H9 (cell line): ENCODE results near the gene FAM217B. TPM values are rescaled to one million over a fixed set of nuclear protein-coding genes. Genes with fewer than 3 reads are reported as not detected.

ENCODE experiments used
- DNase-seq: peaks from one replicate; pipeline ENCODE4 v3.0.0-alpha.2; 2017
- H2AFZ ChIP-seq: one replicate; pipeline ENCODE4 v1.6.1; 2013; ENCODE audit warnings: mild to moderate bottlenecking, low read length, control low read depth, moderate library complexity
- H2AK5ac ChIP-seq: 2 replicates; pipeline ENCODE4 v1.6.1; 2013; ENCODE audit warnings: low read length, control low read depth, mixed read lengths; ENCODE audit not compliant: insufficient read length
- H2BK120ac ChIP-seq: one replicate; pipeline ENCODE4 v1.6.1; 2013; ENCODE audit warnings: low read depth, mild to moderate bottlenecking, low read length, control low read depth, inconsistent platforms; ENCODE audit not compliant: poor library complexity, severe bottlenecking
- H2BK12ac ChIP-seq: 2 replicates; pipeline ENCODE4 v1.6.1; 2013; ENCODE audit warnings: low read length, control low read depth, mixed read lengths, low read depth; ENCODE audit not compliant: insufficient read length
- H2BK15ac ChIP-seq: 2 replicates; pipeline ENCODE4 v1.6.1; 2013; ENCODE audit warnings: low read depth, low read length, control low read depth
- H2BK20ac ChIP-seq: one replicate; pipeline ENCODE4 v1.6.1; 2013; ENCODE audit warnings: low read depth, mild to moderate bottlenecking, low read length, control low read depth, inconsistent platforms; ENCODE audit not compliant: poor library complexity, severe bottlenecking
- H2BK5ac ChIP-seq: 2 replicates; pipeline ENCODE4 v1.6.1; 2013; ENCODE audit warnings: low read length, control low read depth, mixed read lengths; ENCODE audit not compliant: insufficient read length
- H3K14ac ChIP-seq: 2 replicates; pipeline ENCODE4 v1.6.1; 2013; ENCODE audit warnings: low read length, control low read depth; ENCODE audit not compliant: insufficient read depth
- H3K18ac ChIP-seq: 2 replicates; pipeline ENCODE4 v1.6.1; 2013; ENCODE audit warnings: low read depth, mild to moderate bottlenecking, mixed read lengths, low read length, control low read depth; ENCODE audit not compliant: insufficient read length
- H3K23ac ChIP-seq: 2 replicates; pipeline ENCODE4 v1.6.1; 2013; ENCODE audit warnings: low read length, control low read depth, mixed read lengths, low read depth; ENCODE audit not compliant: insufficient read length
- H3K23me2 ChIP-seq: 2 replicates; pipeline ENCODE4 v1.6.1; 2013; ENCODE audit warnings: low read depth, mild to moderate bottlenecking, mixed read lengths, low read length, control low read depth; ENCODE audit not compliant: insufficient read length, poor library complexity, severe bottlenecking
- H3K27ac ChIP-seq: 2 replicates; pipeline ENCODE4 v1.5.1; 2013; ENCODE audit warnings: low read length, control low read depth, mixed read lengths, low read depth; ENCODE audit not compliant: insufficient read length
- H3K27me3 ChIP-seq: 2 replicates; pipeline ENCODE4 v1.6.1; 2013; ENCODE audit warnings: low read length, control low read depth, inconsistent platforms; ENCODE audit not compliant: insufficient read depth
- H3K4ac ChIP-seq: 2 replicates; pipeline ENCODE4 v1.6.1; 2013; ENCODE audit warnings: low read depth, mild to moderate bottlenecking, control low read depth, inconsistent platforms, low read length, moderate library complexity
- H3K4me1 ChIP-seq: 2 replicates; pipeline ENCODE4 v1.6.1; 2013; ENCODE audit warnings: low read length, control low read depth, inconsistent platforms; ENCODE audit not compliant: insufficient read depth
- H3K4me2 ChIP-seq: 2 replicates; pipeline ENCODE4 v1.6.1; 2013; ENCODE audit warnings: low read length, control low read depth, mixed read lengths; ENCODE audit not compliant: insufficient read length, insufficient read depth
- H3K56ac ChIP-seq: 2 replicates; pipeline ENCODE4 v1.6.1; 2013; ENCODE audit warnings: low read depth, mild to moderate bottlenecking, mixed read lengths, low read length, control low read depth; ENCODE audit not compliant: insufficient read length
- H3K79me1 ChIP-seq: 2 replicates; pipeline ENCODE4 v1.6.1; 2013; ENCODE audit warnings: low read depth, mild to moderate bottlenecking, moderate library complexity, low read length, control low read depth, inconsistent platforms; ENCODE audit not compliant: insufficient read depth, poor library complexity, severe bottlenecking
- H3K79me2 ChIP-seq: 2 replicates; pipeline ENCODE4 v1.6.1; 2013; ENCODE audit warnings: low read length, control low read depth, inconsistent platforms; ENCODE audit not compliant: insufficient read depth
- H3K9ac ChIP-seq: 2 replicates; pipeline ENCODE4 v1.6.1; 2013; ENCODE audit warnings: low read length, control low read depth, mixed read lengths; ENCODE audit not compliant: insufficient read length; ENCODE audit errors: extremely low read depth
- H3K9me3 ChIP-seq: one replicate; pipeline ENCODE4 v1.6.1; 2013; ENCODE audit warnings: low read depth, low read length, inconsistent platforms; ENCODE audit not compliant: control insufficient read depth
- H3T11ph ChIP-seq: one replicate; pipeline ENCODE4 v1.6.1; 2013; ENCODE audit warnings: mild to moderate bottlenecking, low read length, control low read depth, inconsistent platforms
- H4K20me1 ChIP-seq: one replicate; pipeline ENCODE4 v1.6.1; 2013; ENCODE audit not compliant: control insufficient read depth, insufficient read length, insufficient read depth
- H4K5ac ChIP-seq: 2 replicates; pipeline ENCODE4 v1.6.1; 2013; ENCODE audit warnings: low read depth, mild to moderate bottlenecking, mixed read lengths, low read length, control low read depth; ENCODE audit not compliant: insufficient read length
- H4K8ac ChIP-seq: replicated peaks from 2 replicates; pipeline ENCODE4 v1.6.1; 2013; ENCODE audit warnings: low read length, control low read depth, mixed read lengths, low read depth; ENCODE audit not compliant: insufficient read length
- H4K91ac ChIP-seq: 2 replicates; pipeline ENCODE4 v1.6.1; 2013; ENCODE audit warnings: low read depth, mild to moderate bottlenecking, moderate library complexity, mixed read lengths, low read length, control low read depth; ENCODE audit not compliant: insufficient read length
- H3K27ac Mint-ChIP-seq, 3 experiments: 2 replicates in 2 of 3; 3 replicates in 1 of 3; pipeline ENCODE4 v1.8.0; 2020 to 2021; ENCODE audit warnings: mixed read lengths in 3 of 3, mild to moderate bottlenecking in 1 of 3, moderate library complexity in 1 of 3
- H3K27me3 Mint-ChIP-seq: 2 replicates; pipeline ENCODE4 v1.8.0; 2021; ENCODE audit warnings: low read depth, mild to moderate bottlenecking, moderate library complexity, mixed read lengths
- H3K36me3 Mint-ChIP-seq, 3 experiments: 2 replicates in 2 of 3; 3 replicates in 1 of 3; pipeline ENCODE4 v1.8.0; 2020 to 2021; ENCODE audit warnings: low read depth in 3 of 3, mixed read lengths in 3 of 3; ENCODE audit not compliant: insufficient read depth in 1 of 3
- H3K4me1 Mint-ChIP-seq, 2 experiments: 2 replicates each; pipeline ENCODE4 v1.8.0; 2020; ENCODE audit warnings: mixed read lengths in 2 of 2
- H3K4me3 Mint-ChIP-seq, 2 experiments: 2 replicates in 1 of 2; 3 replicates in 1 of 2; pipeline ENCODE4 v1.8.0; 2020 to 2021; ENCODE audit warnings: mild to moderate bottlenecking in 2 of 2, mixed read lengths in 2 of 2, moderate library complexity in 1 of 2
- H3K9me3 Mint-ChIP-seq, 2 experiments: 2 replicates in 1 of 2; 3 replicates in 1 of 2; pipeline ENCODE4 v1.8.0; 2020; ENCODE audit warnings: mild to moderate bottlenecking in 2 of 2, mixed read lengths in 2 of 2, moderate library complexity in 1 of 2
- CTCF ChIP-seq: fragments of 200-600 bp; sonication (generic); conservative IDR thresholded peaks from 3 replicates; pipeline ENCODE4 v1.8.0; 2021; ENCODE audit warnings: antibody characterized with exemption, mild to moderate bottlenecking
- WGBS: extraction: QIAGEN DNeasy Blood & Tissue Kit; methylation state at CpG from one replicate; pipeline ENCODE4 v1.1.7; 2013; ENCODE audit warnings: missing lambda C conversion rate, low lambda C conversion rate, mixed read lengths; ENCODE audit not compliant: insufficient read length; ENCODE audit errors: extremely low coverage; 5-methylcytosine and 5-hydroxymethylcytosine counted together
- total RNA-seq: library from RNA; stranded (reverse); gene quantifications from 2 replicates; pipeline ENCODE4 v1.2.1, GENCODE V29; 2021

FAM217B gene
- total RNA-seq, 1 experiment from 2014 or later, result 24.5 TPM

GRCh38 chr20:59937150-59937549 lies 3.0 kb upstream of the FAM217B start:
- Histone ChIP-seq H2BK15ac (no peak overlapping the region), H3K79me1 (no peaks in the 10 kb centered on the region), H3K4ac (no peak overlapping the region), H3K27me3 (peaks cover 10% of the 10 kb centered on the region; the same call in 1 of the 2 replicates), H3T11ph (no peak overlapping the region), H3K4me2 (no peak overlapping the region), H4K20me1 (no peaks in the 10 kb centered on the region), H2BK20ac (no peak overlapping the region), H4K8ac (no peak overlapping the region), H3K23me2 (peaks cover 9% of the 10 kb centered on the region), H3K18ac (no peak overlapping the region), H3K9me3 (no peaks in the 10 kb centered on the region), H3K4me1 (no peaks in the 10 kb centered on the region), H2AK5ac (no peak overlapping the region), H3K27ac (no peak overlapping the region), H3K23ac (no peak overlapping the region), H3K9ac (no peak overlapping the region), H2AFZ (no peak overlapping the region), H3K79me2 (no peaks in the 10 kb centered on the region), H2BK120ac (no peak overlapping the region), H2BK12ac (no peak overlapping the region), H2BK5ac (no peak overlapping the region), H4K91ac (no peak overlapping the region), H3K56ac (no peak overlapping the region), H4K5ac (no peak overlapping the region), H3K14ac (no peak overlapping the region)
- H3K4me1 Mint-ChIP-seq, result peaks cover 8 to 11% of the 10 kb centered on the region in 2 experiments
- H3K4me3 Mint-ChIP-seq, result no peak overlapping the region
- H3K27me3 Mint-ChIP-seq, result peaks cover 48% of the 10 kb centered on the region
- WGBS, result no CpG with 5 or more reads among the region's 3 CpGs
- H3K27ac Mint-ChIP-seq, result no peak overlapping the region
- H3K36me3 Mint-ChIP-seq, result peaks cover 4 to 10% (median 5%) of the 10 kb centered on the region in 3 experiments
- no peak for DNase-seq
- peaks cover 6% of the 10 kb centered on the region in 2 experiments; a peak in 3 of 5 replicates for H3K9me3 Mint-ChIP-seq
- TF ChIP-seq CTCF, result no peak
